Measurements from ENCODE around the gene TPK1. TPM values are rescaled to one million over a fixed set of nuclear protein-coding genes. Genes with fewer than 3 reads are reported as not detected.

The TPK1 gene
- total and polyA plus RNA-seq, 2 of the 13 experiments (the other 11 are each of a cell fraction or from before 2014, with no cell fraction given), result 1.0 to 1.2 TPM

- 0% methylated on average over 4 of the region's 4 CpGs for WGBS (ENCODE audit: low lambda C conversion rate)
- intact Hi-C loops (cut with micrococcal nuclease; ENCODE audit: unreplicated experiment), result no loop called here
Measured at GRCh38 chr7:144776447-144776846, 59.4 kb downstream of the TPK1 start.

GRCh38 chr7:144775749-144776148 is 60.1 kb downstream of the TPK1 start:
- H3K27ac ChIP-seq (ENCODE audit: extremely low read length, insufficient read depth, low read length), result no peak overlapping the region
- no peak for FAIRE-seq
- no peak overlapping the region for H2AFZ ChIP-seq (ENCODE audit: low read length)
- ChIA-PET CTCF (ENCODE audit: low intra/inter-chr PET ratio, low total read pairs) (no interaction called here), POLR2A (no interaction called here)
- H3K36me3 ChIP-seq (replicated peaks in 1 of 2; ENCODE audit: control insufficient read depth in 1 of 2, insufficient read depth in 2 of 2, low read length in 2 of 2), result no peaks in the 10 kb centered on the region
- H3K27me3 ChIP-seq (ENCODE audit: control insufficient read depth in 1 of 2, insufficient read depth in 2 of 2, low read length in 2 of 2), result no peaks in the 10 kb centered on the region
- no peak overlapping the region for H3K4me2 ChIP-seq (ENCODE audit: low read depth, low read length)
- intact Hi-C loops (cut with micrococcal nuclease; ENCODE audit: unreplicated experiment), result no loop called here
- ATAC-seq, result no peak
- no peak for DNase-seq (ENCODE audit: low spot score)
- no peaks in the 10 kb centered on the region for H3K9me3 ChIP-seq (ENCODE audit: low read length)
- no peaks in the 10 kb centered on the region for H3K4me1 ChIP-seq (ENCODE audit: insufficient read depth, low read length)
- H3K4me3 ChIP-seq (replicated peaks in 1 of 3; ENCODE audit: insufficient read depth in 1 of 3, low read depth in 2 of 3, low read length in 3 of 3), result no peak overlapping the region
- BruUV-seq (replicated peaks), result no TSS peak
- in situ Hi-C loops (cut with HindIII; ENCODE audit: extremely low pct_ligation_motif_present, low pct_unique_long_range_greater_than_20kb), result no loop called here
- TF ChIP-seq POLR2A (IDR thresholded peaks at IDR 0.05; ENCODE audit: insufficient read depth in 1 of 2, low read depth in 2 of 2, low read length in 2 of 2) (no peak), JUNB (CRISPR knock-in tag; IDR thresholded peaks at IDR 0.05; ENCODE audit: borderline replicate concordance) (no peak), THRA (CRISPR knock-in tag; IDR thresholded peaks at IDR 0.05; ENCODE audit: borderline replicate concordance) (no peak), TCF7L2 (IDR thresholded peaks at IDR 0.05; ENCODE audit: low read depth, low read length) (no peak), ZNF235 (CRISPR knock-in tag; IDR thresholded peaks at IDR 0.05; ENCODE audit: borderline replicate concordance) (no peak), ZIK1 (CRISPR knock-in tag; IDR thresholded peaks at IDR 0.05; ENCODE audit: borderline replicate concordance, low read depth) (no peak), SP1 (IDR thresholded peaks at IDR 0.05) (no peak), SP1 (CRISPR knock-in tag; IDR thresholded peaks at IDR 0.05) (no peak), STAT5B (CRISPR knock-in tag; IDR thresholded peaks at IDR 0.05) (no peak), PREB (CRISPR knock-in tag; IDR thresholded peaks at IDR 0.05) (no peak)
- H3K79me2 ChIP-seq (ENCODE audit: insufficient read depth, low read length), result no peaks in the 10 kb centered on the region
- WGBS (ENCODE audit: low lambda C conversion rate), result 26% methylated on average over 2 of the region's 2 CpGs
- no peak overlapping the region for H3K9ac ChIP-seq (ENCODE audit: insufficient read depth, low read depth, low read length)
- no peaks in the 10 kb centered on the region for H4K20me1 ChIP-seq (ENCODE audit: insufficient read depth, low read length)

More at GRCh38 chr7:144776447-144776846, 59.4 kb downstream of the TPK1 start:
- no peak overlapping the region for H3K27ac ChIP-seq (ENCODE audit: extremely low read length, insufficient read depth, low read length)
- no peaks in the 10 kb centered on the region for H3K79me2 ChIP-seq (ENCODE audit: insufficient read depth, low read length)
- H4K20me1 ChIP-seq (ENCODE audit: insufficient read depth, low read length), result no peaks in the 10 kb centered on the region
- in situ Hi-C loops (cut with HindIII; ENCODE audit: extremely low pct_ligation_motif_present, low pct_unique_long_range_greater_than_20kb), result no loop called here
- no peak for FAIRE-seq
- no peak overlapping the region for H3K4me3 ChIP-seq (replicated peaks in 1 of 3; ENCODE audit: insufficient read depth in 1 of 3, low read depth in 2 of 3, low read length in 3 of 3)
- BruUV-seq (replicated peaks), result no TSS peak
- CTCF ChIA-PET (ENCODE audit: low intra/inter-chr PET ratio, low total read pairs), result no interaction called here
- DNase-seq (ENCODE audit: low spot score), result no peak
- no peak for TF ChIP-seq REL (CRISPR knock-in tag; conservative IDR thresholded peaks at IDR 0.05)
- no peak for TF ChIP-seq SP140L (CRISPR knock-in tag; IDR thresholded peaks at IDR 0.05; ENCODE audit: borderline replicate concordance)
- no peak for TF ChIP-seq ZNF121 (CRISPR knock-in tag; IDR thresholded peaks at IDR 0.05)
- no peak for TF ChIP-seq ATM (IDR thresholded peaks at IDR 0.05; ENCODE audit: borderline replicate concordance)
- TF ChIP-seq YEATS2 (CRISPR knock-in tag; IDR thresholded peaks at IDR 0.05; ENCODE audit: borderline replicate concordance), result no peak
- H3K36me3 ChIP-seq (replicated peaks in 1 of 2; ENCODE audit: control insufficient read depth in 1 of 2, insufficient read depth in 2 of 2, low read length in 2 of 2), result no peaks in the 10 kb centered on the region
- H2AFZ ChIP-seq (ENCODE audit: low read length), result no peak overlapping the region
- H3K4me1 ChIP-seq (ENCODE audit: insufficient read depth, low read length), result no peaks in the 10 kb centered on the region
- H3K9me3 ChIP-seq (ENCODE audit: low read length), result no peaks in the 10 kb centered on the region
- no peak overlapping the region for H3K9ac ChIP-seq (ENCODE audit: insufficient read depth, low read depth, low read length)
- ATAC-seq, result no peak
- POLR2A ChIA-PET, result no interaction called here
- no peaks in the 10 kb centered on the region for H3K27me3 ChIP-seq (ENCODE audit: control insufficient read depth in 1 of 2, insufficient read depth in 2 of 2, low read length in 2 of 2)
- no peak overlapping the region for H3K4me2 ChIP-seq (ENCODE audit: low read depth, low read length)

Data from HepG2 (cell line).